HEK293T (cell line): ENCODE results near the gene YAE1.

Source experiments
- BHLHE40 ChIP-seq: fragments of 450-650 bp; IDR thresholded peaks from 2 replicates; pipeline ENCODE4 v1.6.1; 2016; ENCODE audit warnings: mild to moderate bottlenecking, moderate library complexity, borderline replicate concordance
- CTBP1 ChIP-seq: fragments of 450-650 bp; IDR thresholded peaks from 2 replicates; pipeline ENCODE4 v1.6.1; 2016; ENCODE audit warnings: borderline replicate concordance
- ELF4 ChIP-seq: fragments of 450-650 bp; IDR thresholded peaks from 2 replicates; pipeline ENCODE4 v1.6.1; 2017; ENCODE audit warnings: antibody characterized with exemption
- FOXA1 ChIP-seq: fragments of 450-650 bp; IDR thresholded peaks from 2 replicates; pipeline ENCODE4 v1.6.1; 2016; ENCODE audit warnings: mild to moderate bottlenecking
- FOXK2 ChIP-seq: fragments of 450-650 bp; IDR thresholded peaks from 2 replicates; pipeline ENCODE4 v1.6.1; 2016; ENCODE audit warnings: mild to moderate bottlenecking
- FOXM1 ChIP-seq: fragments of 450-650 bp; IDR thresholded peaks from 2 replicates; pipeline ENCODE4 v1.6.1; 2017; ENCODE audit warnings: mild to moderate bottlenecking, borderline replicate concordance
- HDGF ChIP-seq: fragments of 450-650 bp; IDR thresholded peaks from 2 replicates; pipeline ENCODE4 v1.6.1; 2017; ENCODE audit warnings: antibody characterized with exemption, borderline replicate concordance
- L3MBTL2 ChIP-seq: fragments of 450-650 bp; conservative IDR thresholded peaks from 2 replicates; pipeline ENCODE4 v1.6.1; 2016; ENCODE audit warnings: mild to moderate bottlenecking
- NFRKB ChIP-seq: fragments of 450-650 bp; IDR thresholded peaks from 2 replicates; pipeline ENCODE4 v1.6.1; 2016; ENCODE audit warnings: mild to moderate bottlenecking, moderate library complexity
- PKNOX1 ChIP-seq: fragments of 450-650 bp; IDR thresholded peaks from 2 replicates; pipeline ENCODE4 v1.6.1; 2016
- SP1 ChIP-seq: fragments of 450-650 bp; IDR thresholded peaks from 2 replicates; pipeline ENCODE4 v1.6.1; 2017
- SUZ12 ChIP-seq: fragments of 450-650 bp; IDR thresholded peaks from 2 replicates; pipeline ENCODE4 v1.6.1; 2016; ENCODE audit warnings: mild to moderate bottlenecking
- TARDBP ChIP-seq: fragments of 450-650 bp; IDR thresholded peaks from 2 replicates; pipeline ENCODE4 v1.6.1; 2016
- ZNF384 ChIP-seq: fragments of 450-650 bp; IDR thresholded peaks from 2 replicates; pipeline ENCODE4 v1.6.1; 2016

- TF ChIP-seq SP1 (no peak), FOXM1 (no peak), TARDBP (no peak), L3MBTL2 (no peak), SUZ12 (no peak), FOXA1 (no peak), FOXK2 (no peak), BHLHE40 (no peak), ZNF384 (no peak), NFRKB (no peak), PKNOX1 (no peak), HDGF (no peak), ELF4 (no peak), CTBP1 (no peak)
Observed at GRCh38 chr7:39535720-39536119, 30.5 kb upstream of the YAE1 start.
